Ascending aorta (tissue), 2 donors: ENCODE data around the gene PRG2. TPM values are rescaled to one million over a fixed set of nuclear protein-coding genes. Genes with fewer than 3 reads are reported as not detected.

ENCODE experiments used
- DNase-seq, 2 donors: peaks; one replicate each; pipeline ENCODE4 v3.0.0-alpha.2; 2019; ENCODE audit warnings: low spot score in 2 of 2
- H3K27ac ChIP-seq, 2 donors: fragments of 200-600 bp; sonication (generic); one replicate each; pipeline ENCODE4 v1.5.1; 2016 to 2017; ENCODE audit warnings: mild to moderate bottlenecking in 1 of 2
- H3K27me3 ChIP-seq: fragments of 200-600 bp; sonication (generic); one replicate; pipeline ENCODE4 v1.5.1; 2017
- H3K36me3 ChIP-seq, 2 donors: fragments of 200-600 bp; sonication (generic); one replicate each; pipeline ENCODE4 v1.5.1; 2016
- H3K4me1 ChIP-seq, 2 donors: fragments of 200-600 bp; sonication (generic); one replicate each; pipeline ENCODE4 v1.5.1; 2016 to 2017; ENCODE audit warnings: mild to moderate bottlenecking in 1 of 2
- H3K4me3 ChIP-seq, 2 donors: fragments of 200-600 bp; sonication (generic); one replicate each; pipeline ENCODE4 v1.5.1; 2016 to 2017; ENCODE audit warnings: mild to moderate bottlenecking in 1 of 2
- H3K9me3 ChIP-seq, 2 donors: fragments of 200-600 bp; sonication (generic); one replicate each; pipeline ENCODE4 v1.5.1; 2016
- CTCF ChIP-seq, 3 experiments: fragments of 200-600 bp in 2 of 3; fragments of 450-650 bp in 1 of 3; sonication (generic) in 2 of 3; IDR thresholded peaks; one replicate each; pipeline ENCODE4 v1.5.1; 2016 to 2019; ENCODE audit warnings: antibody characterized with exemption in 3 of 3, mild to moderate bottlenecking in 1 of 3, moderate library complexity in 1 of 3
- intact Hi-C: fragments of 100-400 bp; cut with DNase I; formaldehyde crosslinking; loops from one replicate; pipeline ENCODE4 v1.15.1; 2023
- total RNA-seq: library from RNA; depleted of rRNA; stranded (reverse); fragments of >200 nt; gene quantifications from one replicate; pipeline ENCODE4 v1.1.0, GENCODE V29; 2016

Gene PRG2
- total RNA-seq = not detected

- intact Hi-C loops = no loop called here
Observed at GRCh38 chr11:57390535-57390934, at the start of gene PRG2. TSS of gene PRG2 (minus strand) at chr11:57390650. CDS start at chr11:57389944, 706 bp downstream.

GRCh38 chr11:57439786-57440185 is 49.3 kb upstream of the PRG2 start:
- intact Hi-C loops = no loop called here
- H3K9me3 ChIP-seq = no peaks in the 10 kb centered on the region
- H3K4me3 ChIP-seq = no peak overlapping the region
- TF ChIP-seq CTCF (IDR thresholded peaks at IDR 0.05) = no peak
- no peaks in the 10 kb centered on the region for H3K36me3 ChIP-seq
- H3K27ac ChIP-seq = no peak overlapping the region
- no peaks in the 10 kb centered on the region for H3K27me3 ChIP-seq
- no peak for DNase-seq
- H3K4me1 ChIP-seq = peaks cover 0 to 4% of the 10 kb centered on the region in 2 donors

More at GRCh38 chr11:57390535-57390934, at the start of gene PRG2:
- no peaks in the 10 kb centered on the region for H3K4me1 ChIP-seq
- TF ChIP-seq CTCF (IDR thresholded peaks at IDR 0.05) = no peak
- no peaks in the 10 kb centered on the region for H3K27me3 ChIP-seq
- H3K27ac ChIP-seq = no peak within 1 kb of the TSS
- H3K4me3 ChIP-seq = no peak within 1 kb of the TSS
- no peak for DNase-seq
- no peaks in the 10 kb centered on the region for H3K36me3 ChIP-seq
- no peaks in the 10 kb centered on the region for H3K9me3 ChIP-seq

GRCh38 chr11:57438345-57439285 is 48.2 kb upstream of the PRG2 start:
- intact Hi-C loops = no loop called here
- Histone ChIP-seq H3K36me3 (no peaks in the 10 kb centered on the region), H3K9me3 (no peaks in the 10 kb centered on the region), H3K4me3 (no peak overlapping the region), H3K27ac (no peak overlapping the region), H3K4me1 (peaks cover 0 to 4% of the 10 kb centered on the region in 2 donors), H3K27me3 (no peaks in the 10 kb centered on the region)
- no peak for DNase-seq
- no peak for TF ChIP-seq CTCF (IDR thresholded peaks at IDR 0.05)

- no peaks in the 10 kb centered on the region for H3K27me3 ChIP-seq
- no peak for DNase-seq
- no peak for TF ChIP-seq CTCF (IDR thresholded peaks at IDR 0.05)
- no peak overlapping the region for H3K27ac ChIP-seq
- no peak overlapping the region for H3K4me3 ChIP-seq
- H3K4me1 ChIP-seq = peaks cover 0 to 4% of the 10 kb centered on the region in 2 donors
- H3K9me3 ChIP-seq = no peaks in the 10 kb centered on the region
- H3K36me3 ChIP-seq = no peaks in the 10 kb centered on the region
- intact Hi-C loops = no loop called here
Observed at GRCh38 chr11:57436031-57436430, 45.6 kb upstream of the PRG2 start.

GRCh38 chr11:57434640-57435546 is 44.4 kb upstream of the PRG2 start:
- intact Hi-C loops = loop anchor here (2.0 kb wide), 1 partner anchor 22 kb away; no protein-coding TSS in a partner anchor
- peaks cover 0 to 4% of the 10 kb centered on the region in 2 donors for H3K4me1 ChIP-seq
- H3K27me3 ChIP-seq = no peaks in the 10 kb centered on the region
- H3K9me3 ChIP-seq = no peaks in the 10 kb centered on the region
- H3K4me3 ChIP-seq = no peak overlapping the region
- DNase-seq = peak in 1 of 2 donors; percentile 69
- H3K27ac ChIP-seq = no peak overlapping the region
- H3K36me3 ChIP-seq = no peaks in the 10 kb centered on the region
- no peak for TF ChIP-seq CTCF (IDR thresholded peaks at IDR 0.05)
